Upper lobe of left lung (tissue), 4 donors: ENCODE results near the gene EEIG1.

Experiments used
- EP300 ChIP-seq, 4 donors: sonication (generic); formaldehyde crosslinking; IDR thresholded peaks; one replicate each; pipeline ENCODE4 v1.5.1; 2017; ENCODE audit warnings: antibody characterized with exemption in 4 of 4, control low read depth in 2 of 4
- TF ChIP-seq, protein P1 (sequence below), 6 experiments: fragments of 450-650 bp in 4 of 6; fragments of 200-600 bp in 2 of 6; sonication (generic) in 2 of 6; IDR thresholded peaks; one replicate each; pipeline ENCODE4 v1.5.1; 2016 to 2019; ENCODE audit warnings: antibody characterized with exemption in 6 of 6

DNA sequence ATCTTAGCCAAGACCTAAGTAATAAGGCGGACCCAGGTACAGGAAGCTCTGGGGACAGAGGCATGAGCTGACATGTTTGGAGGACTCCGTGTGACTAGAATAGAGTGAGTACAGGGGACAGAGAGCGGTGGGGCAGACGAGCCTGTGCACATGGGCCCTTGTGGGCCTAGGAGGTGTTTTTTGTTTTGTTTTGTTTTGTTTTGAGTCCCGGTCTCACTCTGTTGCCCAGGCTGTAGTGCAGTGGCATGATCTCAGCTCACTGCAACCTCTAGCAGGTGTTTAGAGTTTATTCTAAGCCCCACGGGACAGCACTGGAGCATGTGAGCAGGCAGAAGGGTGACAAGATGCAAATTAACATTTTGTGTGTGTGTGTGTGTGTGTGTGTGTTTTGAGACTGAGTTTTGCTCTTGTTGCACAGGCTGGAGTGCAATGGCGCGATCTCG, 3.1 kb upstream of the EEIG1 start:
- TF ChIP-seq, protein P1, sequence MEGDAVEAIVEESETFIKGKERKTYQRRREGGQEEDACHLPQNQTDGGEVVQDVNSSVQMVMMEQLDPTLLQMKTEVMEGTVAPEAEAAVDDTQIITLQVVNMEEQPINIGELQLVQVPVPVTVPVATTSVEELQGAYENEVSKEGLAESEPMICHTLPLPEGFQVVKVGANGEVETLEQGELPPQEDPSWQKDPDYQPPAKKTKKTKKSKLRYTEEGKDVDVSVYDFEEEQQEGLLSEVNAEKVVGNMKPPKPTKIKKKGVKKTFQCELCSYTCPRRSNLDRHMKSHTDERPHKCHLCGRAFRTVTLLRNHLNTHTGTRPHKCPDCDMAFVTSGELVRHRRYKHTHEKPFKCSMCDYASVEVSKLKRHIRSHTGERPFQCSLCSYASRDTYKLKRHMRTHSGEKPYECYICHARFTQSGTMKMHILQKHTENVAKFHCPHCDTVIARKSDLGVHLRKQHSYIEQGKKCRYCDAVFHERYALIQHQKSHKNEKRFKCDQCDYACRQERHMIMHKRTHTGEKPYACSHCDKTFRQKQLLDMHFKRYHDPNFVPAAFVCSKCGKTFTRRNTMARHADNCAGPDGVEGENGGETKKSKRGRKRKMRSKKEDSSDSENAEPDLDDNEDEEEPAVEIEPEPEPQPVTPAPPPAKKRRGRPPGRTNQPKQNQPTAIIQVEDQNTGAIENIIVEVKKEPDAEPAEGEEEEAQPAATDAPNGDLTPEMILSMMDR (IDR thresholded peaks at IDR 0.05), result no peak
- no peak for TF ChIP-seq EP300 (IDR thresholded peaks at IDR 0.05)
